NCI-H748 (cell line): Measurements from ENCODE around the gene MAP3K10.
A peak's percentile ranks its signal among the peaks of the same experiment; 100 is the strongest.
"Not testable (repeated sequence)": the region's sequence is repeated elsewhere in the genome, so short reads cannot be mapped to it uniquely, and the experiment has no call there.

ENCODE experiments used
- DNase-seq: peaks from one replicate; lab custom pipeline; 2025; ENCODE audit not compliant: unreplicated experiment; lab: John Stamatoyannopoulos, UW

Gene MAP3K10

DNA sequence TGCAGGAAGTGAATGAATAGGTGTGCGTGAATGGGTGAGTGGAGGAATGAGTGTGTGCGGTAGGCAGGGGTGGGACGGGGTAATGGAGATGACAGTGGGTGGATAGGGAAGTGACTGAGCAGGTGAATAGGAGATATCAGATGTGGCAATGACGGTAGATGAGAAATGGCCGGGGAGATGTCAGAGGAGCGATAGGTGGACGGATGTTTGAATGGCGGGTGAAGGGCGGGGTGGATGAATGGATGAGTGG lies 25.5 kb downstream of the MAP3K10 start:
- no peak for DNase-seq

DNA sequence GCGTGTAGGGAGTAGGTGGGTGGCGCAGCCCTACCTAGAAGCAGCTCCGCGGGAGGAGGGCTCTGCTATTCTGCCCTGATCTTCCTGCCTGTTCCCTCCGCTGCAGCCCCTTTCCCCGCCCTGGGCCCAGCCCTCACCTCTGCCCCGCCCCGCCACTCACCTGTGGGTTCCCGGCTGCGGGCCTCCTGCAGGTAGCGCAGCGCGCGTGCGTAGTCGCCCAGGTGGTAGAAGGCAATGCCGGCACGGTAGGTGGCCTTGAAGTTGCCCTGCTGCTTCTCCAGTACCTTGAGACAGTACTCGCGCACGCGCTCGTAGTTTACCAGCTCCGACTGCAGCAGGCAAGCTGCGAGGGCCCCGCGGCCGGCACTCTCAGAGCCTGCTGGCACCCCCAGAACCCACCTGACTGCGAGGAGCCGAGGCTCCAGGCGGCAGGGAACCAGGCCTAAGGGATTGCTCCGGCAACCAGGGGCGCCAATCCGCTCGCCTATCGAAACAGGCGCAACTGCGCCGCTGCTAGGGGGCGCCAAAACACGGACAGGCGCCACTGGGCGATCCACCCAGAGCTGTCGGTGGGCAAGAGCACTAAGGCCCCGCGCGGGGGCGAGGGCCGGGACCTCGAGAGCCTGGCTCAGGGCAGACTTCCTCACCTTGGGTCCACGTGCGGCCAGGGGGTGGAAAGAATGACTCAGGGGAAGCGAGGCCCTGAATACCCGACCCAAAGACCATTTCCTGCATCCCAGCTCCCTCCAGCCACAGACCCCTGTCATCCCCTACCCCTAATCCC lies 26.0 kb downstream of the MAP3K10 start:
- peak; percentile 97 for DNase-seq

DNA sequence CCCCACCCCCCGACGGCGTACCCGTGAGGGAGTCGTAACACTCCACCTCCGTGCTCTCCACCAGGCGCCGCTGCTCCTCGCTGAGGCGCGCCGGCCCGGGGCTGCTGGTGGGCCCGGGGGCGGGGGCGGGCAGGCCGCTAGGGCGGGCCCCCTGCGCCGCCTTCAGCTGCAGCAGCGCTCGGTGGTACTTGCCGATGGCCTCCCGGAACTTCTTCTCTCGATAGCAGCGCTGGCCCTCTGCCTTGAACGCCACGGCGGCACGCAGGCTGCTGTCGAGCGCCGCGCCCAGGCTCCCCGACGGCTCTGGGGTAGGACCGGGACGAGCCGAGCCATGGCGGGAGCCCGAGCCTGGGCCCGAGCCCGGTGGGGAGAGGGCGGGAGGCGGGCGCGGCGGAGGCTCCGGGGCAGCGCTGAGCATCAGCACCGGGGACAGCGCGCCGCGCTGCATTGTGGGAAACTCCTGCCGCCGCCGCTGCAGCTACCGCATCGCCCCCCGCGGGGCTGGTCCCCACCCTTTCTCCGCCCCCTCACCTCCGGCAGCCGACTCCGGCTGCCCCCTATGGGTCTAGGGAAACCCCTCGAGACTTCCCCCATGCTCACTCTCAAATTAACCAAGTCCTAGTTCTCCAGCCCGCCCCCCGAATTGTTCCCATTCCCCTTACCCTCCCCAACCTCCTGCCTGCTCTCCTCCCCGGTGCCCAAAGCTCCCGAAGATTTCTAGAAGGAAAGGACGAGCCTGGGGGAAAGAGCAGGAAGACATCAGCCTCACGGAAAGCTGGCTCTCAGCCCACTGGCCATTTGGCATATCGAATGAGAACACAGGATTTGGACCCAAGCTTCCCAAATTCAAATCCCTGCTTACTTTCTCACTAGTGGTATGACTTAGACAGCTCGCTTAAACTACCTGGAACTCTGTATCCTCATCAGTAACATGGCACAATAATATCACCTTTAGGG lies 27.0 kb downstream of the MAP3K10 start, which contains the start of gene TTC9B:
Gene TTC9B, minus strand, starts transcription at position 451 of the 957 bp plus-strand sequence. Its CDS starts 3 bp downstream, at position 448.
- peak; percentile 80 for DNase-seq

DNA sequence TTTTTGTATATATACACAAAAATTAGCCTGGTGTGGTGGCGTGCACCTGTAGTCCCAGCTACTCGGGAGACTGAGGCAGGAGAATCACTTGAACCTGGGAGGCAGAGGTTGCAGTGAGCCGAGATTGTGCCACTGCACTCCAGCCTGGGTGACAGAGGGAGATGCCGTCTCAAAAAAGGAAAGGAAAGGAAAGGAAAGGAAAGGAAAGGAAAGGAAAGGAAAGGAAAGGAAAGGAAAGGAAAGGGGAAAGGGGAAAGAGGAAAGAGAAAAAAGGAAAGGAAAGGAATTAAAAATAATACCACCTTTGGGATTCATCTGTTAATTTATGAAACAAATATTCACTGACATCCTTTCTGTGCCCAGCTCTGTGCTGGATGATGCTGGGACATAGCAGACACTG lies 27.8 kb downstream of the MAP3K10 start:
- not testable (repeated sequence) for DNase-seq

DNA sequence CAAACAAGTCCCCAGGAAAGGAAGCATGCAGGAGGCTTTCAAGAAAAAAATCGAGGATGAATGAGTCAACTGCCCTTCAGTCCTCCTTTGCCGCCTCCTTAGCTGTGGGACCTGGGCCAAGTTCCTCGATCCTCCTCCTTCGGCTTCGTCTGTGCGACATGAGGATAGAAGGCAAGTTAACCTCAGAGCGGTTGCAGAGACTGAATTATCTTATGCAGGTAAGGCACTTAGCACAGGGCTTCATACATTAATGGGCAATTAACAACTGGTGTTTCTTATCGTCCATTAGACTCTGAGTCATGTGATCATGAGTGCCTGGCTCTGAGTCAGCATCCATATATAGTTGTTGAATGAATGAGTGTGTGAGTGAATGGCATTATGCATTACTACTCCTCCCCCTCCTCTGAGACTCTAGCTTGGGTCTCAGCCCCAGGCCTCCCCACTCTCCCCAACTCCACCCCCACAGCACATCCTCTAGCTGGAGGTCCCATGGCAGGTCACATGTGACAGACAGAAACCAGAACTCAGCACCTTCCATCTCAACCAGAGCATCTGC lies 28.6 kb downstream of the MAP3K10 start:
- DNase-seq: peak; percentile 47

DNA sequence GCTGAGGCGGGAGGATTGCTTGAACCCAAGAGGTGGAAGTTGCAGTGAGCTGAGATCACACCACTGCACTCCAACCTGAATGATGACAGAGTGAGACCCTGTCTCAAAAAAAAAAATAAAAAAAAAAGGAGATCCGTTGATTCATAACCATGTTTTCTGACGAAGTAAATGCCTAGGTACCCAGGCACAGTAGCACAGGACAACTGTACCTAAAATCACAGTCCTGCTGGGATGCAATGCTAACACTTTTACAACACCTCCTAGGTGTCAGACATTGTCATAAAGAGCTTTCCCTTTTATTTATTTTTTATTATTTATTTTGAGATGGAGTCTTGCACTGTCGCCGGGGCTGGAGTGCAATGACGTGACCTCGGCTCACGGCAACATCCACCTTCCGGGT lies 29.4 kb downstream of the MAP3K10 start:
- no peak for DNase-seq

DNA sequence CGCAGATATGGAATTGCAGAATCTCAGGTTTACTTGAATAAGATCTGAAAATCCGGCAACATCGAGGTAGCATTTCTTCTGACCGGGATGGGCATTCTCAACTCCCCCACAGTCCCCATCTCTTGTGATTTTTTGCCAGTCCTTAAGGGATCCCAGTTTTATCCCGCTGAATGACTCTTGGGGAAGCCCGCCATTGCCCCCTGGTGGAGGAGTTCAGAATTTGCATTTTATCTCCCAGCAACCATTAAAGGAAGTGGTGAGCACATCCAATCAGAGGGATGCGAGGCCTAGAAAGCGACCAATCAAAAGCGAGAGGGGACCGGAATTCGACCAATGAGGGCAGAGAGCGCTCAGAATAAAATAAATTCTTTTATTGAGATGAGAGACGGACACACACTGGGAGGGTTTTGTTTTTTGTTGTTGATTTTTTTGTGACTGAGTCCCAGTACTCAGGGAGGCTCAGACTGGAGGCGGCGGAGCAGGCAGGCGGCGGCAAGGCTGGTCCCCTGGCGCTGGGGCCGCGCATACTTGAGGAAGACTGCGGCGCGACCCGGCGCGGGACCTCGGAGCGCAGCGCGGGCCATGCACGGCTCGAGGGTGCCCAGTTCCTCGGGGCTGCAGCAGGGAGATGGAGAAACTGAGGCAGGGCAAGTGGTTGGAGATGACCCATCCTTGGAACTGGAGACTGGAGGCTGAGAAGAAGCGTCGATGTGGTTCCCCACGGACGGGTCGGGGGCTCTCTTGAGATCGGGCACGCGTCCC lies 30.8 kb downstream of the MAP3K10 start:
- peak; percentile 93 for DNase-seq

DNA sequence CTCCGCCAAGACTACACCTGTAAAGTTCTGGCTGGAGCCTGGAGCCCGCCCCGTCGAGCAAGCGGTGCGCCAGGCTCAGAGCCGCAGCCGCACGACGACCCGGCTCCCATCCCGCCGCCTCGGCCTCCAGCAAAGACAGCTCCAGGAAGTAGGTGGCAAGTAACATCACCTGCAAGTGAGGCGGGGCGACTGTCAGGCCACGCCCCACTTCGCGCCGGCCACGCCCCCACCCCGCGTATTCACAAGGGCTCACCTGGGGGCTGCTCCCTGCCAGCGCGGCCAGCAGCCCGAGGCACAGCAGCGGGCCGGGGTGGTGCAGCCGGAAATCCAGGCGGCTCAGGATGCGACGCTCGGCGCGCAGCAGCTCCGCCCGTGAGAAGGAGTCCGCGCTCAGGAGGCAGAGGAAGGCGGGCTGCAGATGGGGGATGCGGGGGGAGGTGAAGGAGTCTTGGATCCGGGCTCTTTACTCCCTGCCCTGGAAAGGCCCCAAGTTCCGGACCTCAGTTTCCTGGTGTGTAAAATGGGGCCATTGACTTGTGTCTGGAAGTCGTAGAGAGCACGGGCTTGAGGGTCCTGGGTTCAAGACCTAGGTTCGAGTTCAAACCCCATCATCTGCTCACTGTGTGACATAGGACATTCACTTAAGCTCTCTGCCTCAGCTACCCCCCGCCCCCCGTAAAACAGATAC lies 32.1 kb downstream of the MAP3K10 start:
- peak; percentile 86 for DNase-seq

DNA sequence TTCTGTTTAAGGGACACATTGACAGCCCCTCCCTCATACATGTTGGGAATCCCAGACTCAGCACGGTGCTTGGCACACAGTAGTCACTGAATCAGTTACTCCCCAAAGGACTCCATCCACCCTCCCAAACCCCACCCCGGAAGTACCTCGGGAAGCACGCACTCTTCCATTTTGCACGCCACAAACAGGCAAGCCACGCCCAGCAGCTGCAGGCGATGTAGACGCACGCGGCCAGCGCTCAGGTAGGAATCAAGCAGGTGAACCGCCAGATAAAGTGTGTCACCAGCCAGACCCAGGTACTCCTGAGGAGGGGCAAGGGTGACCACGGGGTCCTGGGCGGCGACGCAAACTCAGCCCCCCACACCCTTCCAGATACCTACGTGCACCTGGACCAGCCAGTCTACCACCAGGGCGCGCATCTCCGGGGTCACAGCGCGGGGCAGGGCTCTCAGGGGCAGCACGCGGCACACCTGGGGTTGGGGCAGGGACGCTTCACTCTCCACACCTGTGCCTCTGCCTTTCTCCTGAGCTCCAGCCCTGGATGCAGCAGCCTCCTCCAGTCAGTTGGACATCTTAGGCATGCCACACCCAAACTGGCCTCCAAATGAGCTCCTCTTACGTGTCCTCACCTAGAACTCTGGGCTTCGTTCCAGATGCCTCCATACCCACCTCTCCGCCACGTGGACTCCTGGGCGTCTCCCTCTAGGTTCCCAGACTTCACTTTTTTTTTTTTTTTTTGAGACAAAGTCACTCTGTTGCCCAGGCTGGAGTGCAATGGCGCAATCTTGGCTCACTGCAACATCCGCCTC lies 33.3 kb downstream of the MAP3K10 start:
- peak; percentile 36 for DNase-seq

DNA sequence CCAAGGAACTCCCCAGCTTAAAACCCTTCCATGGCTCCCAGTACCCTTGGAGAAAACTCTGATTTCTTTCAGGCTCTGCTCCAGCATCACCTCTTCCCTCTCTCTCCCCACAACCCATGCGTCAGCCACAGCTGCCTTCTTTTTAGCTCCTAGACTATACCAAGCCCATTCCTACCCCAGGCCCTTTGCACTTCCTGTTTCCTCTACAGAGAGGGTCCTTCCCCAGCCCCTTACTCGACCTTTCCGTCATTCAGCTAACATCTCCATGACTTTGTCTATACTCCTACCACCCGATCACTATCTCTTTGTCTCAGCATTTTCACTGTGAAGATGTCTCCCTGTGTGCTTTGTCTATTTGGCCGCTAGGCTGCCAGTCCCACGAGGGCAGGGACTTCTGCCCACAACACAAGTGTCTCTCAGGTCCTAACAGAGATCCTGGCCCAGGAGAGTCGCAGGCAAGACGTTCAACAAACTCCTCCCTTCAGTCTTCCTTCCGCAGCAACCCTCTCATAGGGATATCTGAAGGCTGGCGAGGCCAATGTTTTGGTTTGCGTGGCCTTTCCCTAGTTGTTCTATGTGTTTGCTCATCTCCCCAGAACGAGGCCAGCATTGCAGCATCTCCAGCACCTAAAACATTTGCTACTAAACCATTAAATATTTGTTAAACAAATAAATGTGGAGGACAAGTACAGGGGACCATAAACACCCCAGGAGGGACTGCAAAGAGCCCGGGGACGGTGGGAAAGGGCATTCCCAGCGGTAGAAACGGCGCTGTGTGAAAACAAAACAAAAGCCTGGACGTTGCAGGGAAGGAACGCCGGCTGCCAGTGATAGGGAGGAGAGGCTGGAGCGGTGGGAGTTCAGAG lies 34.4 kb downstream of the MAP3K10 start:
- DNase-seq: peak; percentile 59

DNA sequence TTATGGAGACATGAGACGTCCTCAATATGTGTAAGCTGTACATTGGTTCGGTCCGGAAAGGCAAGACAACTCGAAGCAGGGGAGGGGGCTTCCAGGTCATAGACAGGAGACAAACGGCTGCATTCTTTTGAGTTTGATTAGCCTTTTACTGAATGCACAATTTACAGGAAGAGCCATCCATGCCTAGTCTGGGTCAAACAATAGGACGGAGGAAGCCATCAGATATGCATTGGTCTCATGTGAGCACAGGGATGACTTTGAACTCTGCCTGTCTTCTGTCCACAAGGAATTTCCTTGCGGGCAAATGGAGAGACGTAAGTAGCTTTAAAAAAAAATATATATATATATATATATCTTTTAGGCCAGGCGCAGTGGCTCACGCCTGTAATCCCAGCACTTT lies 37.1 kb downstream of the MAP3K10 start:
- DNase-seq: no peak

DNA sequence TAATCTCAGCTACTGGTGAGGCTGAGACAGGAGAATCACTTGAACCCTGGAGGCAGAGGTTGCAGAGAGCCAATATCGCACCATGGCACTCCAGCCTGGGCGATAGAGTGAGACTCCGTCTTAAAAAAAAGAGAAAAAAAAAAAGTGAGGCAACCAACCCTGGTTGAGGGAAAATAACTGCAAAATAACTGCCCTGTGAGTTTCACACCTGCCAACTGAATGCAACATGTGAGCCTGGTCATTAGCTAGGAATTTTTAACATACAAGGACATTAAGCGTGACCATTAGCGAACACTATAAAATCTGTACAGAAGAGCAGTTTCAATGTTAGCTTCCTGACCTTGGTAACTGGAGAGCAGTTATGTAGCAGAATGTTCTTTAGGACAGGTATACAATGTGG lies 37.6 kb downstream of the MAP3K10 start:
- no peak for DNase-seq

DNA sequence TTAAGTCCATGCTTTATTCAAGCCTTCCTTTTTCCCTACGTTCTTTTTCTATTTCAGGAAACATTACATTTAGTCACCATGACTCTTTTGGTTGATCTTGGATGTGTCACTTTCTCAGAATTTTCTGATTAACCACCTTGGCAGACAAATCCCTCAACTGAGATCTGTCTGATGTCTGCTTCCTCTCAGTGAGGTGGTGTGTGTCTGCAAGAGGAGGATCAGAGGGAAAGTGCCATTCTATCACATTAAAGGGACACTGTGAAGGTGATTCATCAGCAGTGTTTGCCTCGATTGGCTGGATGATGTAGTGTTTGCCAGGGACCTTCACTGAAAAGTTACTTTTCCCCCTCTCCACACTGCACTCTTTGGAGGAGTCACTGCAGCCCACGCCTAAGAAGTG lies 38.3 kb downstream of the MAP3K10 start:
- no peak for DNase-seq

DNA sequence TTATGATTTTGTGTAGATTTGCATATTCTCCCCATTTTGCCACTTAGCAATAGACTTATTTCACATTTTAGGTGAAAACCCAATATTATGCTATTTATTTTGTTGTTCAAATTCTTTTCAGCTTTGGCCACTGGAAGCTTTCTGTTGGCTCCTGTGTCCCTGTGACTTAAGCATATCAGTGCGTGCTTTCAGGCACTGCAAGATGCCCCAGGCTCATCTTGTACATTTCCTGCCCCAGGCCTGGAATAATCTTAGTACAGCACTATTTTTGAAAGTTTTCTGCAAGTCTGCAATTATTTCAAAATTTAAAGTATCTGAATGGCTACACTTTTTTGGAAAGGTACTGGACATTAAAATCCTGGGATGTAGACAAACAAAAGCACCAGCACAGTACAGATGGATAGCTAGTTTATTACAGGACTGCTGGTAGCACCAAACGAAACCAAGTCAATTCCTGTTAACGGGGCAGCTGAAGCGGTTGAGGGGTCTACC lies 38.7 kb downstream of the MAP3K10 start:
- DNase-seq: no peak

DNA sequence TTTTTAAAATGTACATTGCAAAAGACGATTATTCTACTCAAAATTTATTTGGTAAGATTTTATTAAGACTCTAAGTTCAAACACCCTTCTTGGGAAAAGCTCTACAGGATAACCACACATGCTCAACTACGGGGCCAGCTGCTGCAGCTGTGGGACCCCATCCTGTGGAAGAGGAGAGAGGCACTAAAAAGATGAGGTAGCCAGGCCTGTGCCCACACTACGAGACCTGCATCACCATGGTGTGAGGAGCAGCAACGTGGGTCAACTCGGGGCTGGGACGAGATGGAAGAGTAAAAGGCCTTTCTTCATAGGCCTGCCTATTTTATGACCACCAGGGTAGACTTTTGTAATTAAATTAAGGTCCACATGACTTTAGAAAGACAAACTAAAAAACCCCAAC lies 39.8 kb downstream of the MAP3K10 start:
- DNase-seq: no peak

DNA sequence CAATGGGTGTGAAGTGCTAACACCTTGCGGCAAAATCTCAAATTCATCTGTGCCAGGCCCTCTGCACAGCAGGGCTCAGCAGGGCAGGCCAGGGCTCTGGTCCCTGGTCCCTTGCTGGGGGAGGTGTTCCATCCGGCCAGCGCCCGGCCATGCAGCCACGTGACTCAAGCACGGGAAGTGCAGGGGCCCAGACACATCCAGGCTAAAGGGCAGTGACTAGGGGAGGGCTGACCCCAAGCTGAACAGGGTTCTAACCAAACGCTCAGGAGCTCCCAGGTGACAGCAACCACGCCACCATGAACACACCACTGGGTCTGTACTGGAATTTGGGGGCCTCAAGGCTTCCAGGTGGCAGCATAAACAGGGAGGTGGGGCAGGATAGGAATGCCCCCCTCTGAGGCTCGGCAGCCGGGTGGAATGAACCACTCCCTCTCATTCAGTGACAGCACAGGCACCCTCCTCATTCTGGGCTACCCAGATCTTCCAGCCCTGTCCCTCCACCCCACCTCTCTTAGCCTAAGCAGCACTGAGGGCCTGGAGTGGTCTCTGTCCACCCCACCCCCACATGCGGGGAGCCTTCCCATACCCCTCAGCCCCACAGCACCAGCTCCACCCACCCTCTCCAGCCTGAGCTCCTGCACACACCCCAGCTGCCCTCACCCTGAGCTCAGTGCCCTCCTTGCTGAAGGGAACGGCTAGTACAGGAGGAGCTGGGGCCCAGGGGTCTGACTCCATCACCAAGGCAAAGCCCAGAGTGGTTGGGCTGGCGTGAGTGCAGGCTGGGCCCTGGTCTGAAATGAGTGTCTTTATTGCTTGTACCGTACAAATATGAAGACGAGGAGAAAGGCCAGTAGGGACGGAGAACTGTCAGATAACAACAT lies 40.6 kb downstream of the MAP3K10 start:
- DNase-seq: no peak

DNA sequence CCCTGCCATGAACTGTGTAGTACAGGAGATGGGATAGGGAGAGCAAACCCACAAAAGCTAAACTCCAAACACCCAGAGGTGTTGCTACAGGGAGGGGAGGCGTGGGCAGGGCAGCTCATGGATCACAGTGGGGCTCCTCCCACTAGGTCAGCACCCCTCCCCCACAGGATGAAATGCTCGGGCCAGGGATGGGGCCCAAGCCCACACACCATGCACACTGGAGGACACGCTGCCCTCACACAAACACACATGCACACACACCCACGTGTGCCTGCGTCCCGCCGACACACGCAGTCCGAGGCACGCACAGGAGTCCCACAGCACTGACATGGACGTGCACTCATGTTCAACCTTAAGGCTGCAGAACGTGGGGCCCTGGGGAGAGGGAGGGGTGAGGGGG lies 41.3 kb downstream of the MAP3K10 start:
- no peak for DNase-seq
